Non-pigmented ciliary epithelial cell (primary cell): ENCODE data around the gene CDKN1C.

ENCODE experiments used
- DNase-seq: peaks from one replicate; pipeline ENCODE4 v3.0.0-alpha.2; 2010; ENCODE audit warnings: low read depth

CDKN1C gene

DNA sequence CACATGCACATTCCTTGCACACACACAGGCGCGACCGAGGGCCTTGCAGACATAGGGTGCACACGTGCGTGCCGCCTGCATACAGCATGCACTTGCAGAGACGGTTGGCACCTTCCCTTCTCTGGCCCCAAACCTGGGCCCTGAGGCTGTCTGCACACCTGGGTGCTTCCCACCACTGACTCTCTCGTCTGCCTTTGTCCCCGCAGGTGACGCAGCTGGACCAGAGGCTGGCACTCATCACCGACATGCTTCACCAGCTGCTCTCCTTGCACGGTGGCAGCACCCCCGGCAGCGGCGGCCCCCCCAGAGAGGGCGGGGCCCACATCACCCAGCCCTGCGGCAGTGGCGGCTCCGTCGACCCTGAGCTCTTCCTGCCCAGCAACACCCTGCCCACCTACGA, 38.0 kb downstream of the CDKN1C start:
- no peak for DNase-seq

DNA sequence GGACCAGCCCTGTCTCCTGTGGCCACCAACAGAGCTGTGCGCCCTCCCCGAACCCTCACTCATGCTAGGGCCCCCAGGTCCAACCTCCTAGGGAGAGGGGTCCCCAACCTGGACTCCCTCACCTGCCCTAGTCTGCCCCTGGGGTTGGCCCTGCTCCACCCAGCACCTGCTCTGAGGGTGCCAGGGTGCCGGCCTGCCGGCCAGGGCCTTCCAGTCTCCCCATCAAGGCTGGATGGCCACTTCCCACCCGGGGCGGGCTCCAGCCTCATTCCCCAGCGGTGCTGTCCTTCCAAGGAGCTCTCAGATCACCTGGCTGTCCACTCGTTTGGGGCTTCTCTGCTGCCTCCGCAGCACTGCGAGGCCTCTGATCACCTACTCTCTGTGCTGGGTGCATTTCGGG, 39.1 kb downstream of the CDKN1C start:
- no peak for DNase-seq

DNA sequence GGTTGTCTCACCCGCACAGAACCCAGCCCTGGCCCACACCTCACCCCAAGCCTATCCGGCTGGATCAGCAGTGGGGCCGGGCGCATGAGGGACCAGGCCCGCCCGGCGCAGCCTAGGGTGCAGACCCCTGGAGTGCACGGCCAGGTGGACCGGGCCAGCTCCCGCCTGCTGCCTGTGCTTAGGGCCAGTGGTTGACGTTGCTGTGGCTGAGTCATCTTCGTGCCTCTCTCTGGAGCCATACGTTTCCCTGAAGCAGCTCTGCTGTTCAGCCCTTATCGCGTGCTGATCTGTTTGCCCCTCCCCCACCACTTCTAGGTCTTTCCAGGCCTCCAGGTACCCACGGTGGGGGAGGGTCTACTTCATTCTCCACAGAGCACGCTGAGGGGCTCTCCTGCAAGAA, 39.5 kb downstream of the CDKN1C start:
- no peak for DNase-seq

DNA sequence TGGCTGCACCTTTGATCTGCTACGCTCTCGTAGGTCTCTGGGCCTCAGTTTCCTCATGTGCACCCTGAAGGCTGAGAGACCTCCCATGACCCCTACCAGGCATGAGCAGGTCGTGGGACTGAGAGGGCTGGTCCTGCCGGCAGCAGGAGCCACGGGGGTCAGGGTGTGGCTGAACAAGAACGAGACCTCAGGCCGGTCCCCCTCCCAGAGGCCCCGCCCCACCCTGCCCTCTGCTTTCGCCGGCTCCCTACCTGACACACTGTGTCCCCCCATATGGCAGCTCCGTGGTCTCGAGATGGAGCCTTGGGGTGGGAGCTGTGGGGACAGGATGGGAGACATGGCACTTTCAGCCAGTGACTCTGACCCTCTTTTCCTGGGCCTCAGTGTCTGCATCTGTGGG, 40.6 kb downstream of the CDKN1C start:
- DNase-seq: no peak

DNA sequence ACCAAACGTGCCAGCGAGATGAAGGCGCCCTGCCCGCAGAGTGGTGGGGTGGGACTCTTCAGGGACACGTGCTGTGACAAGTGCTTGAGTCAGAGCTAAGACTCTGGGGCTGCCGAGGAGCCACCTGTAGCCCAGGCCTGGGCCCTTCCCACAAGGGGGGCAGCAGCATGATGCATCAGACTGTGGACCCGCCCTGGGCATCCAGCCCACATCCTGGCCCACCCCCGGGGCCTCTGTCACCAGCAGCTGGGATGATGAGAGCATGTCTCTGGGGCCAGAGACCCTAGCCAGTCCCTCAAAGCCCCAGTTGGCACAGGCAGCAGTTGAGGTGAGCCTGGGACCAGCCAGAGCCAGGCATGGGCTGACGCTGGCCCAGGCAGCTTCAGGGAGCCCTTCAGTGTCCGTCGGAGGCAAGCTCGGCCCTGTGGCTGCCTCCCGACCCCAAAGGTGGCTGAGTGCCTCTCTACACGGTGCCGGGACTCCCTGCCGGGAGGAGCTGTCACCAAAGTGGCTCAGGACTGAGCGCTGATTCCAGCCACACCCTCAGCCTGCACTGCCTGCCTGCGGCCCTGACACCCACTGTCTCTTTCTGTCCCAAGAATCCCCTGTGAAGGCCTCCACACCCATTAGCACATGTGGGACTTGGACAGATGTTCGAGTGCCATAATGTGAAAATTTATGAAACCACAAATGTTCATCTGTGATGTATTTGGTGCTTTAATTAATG, 41.3 kb downstream of the CDKN1C start:
- DNase-seq: no peak

DNA sequence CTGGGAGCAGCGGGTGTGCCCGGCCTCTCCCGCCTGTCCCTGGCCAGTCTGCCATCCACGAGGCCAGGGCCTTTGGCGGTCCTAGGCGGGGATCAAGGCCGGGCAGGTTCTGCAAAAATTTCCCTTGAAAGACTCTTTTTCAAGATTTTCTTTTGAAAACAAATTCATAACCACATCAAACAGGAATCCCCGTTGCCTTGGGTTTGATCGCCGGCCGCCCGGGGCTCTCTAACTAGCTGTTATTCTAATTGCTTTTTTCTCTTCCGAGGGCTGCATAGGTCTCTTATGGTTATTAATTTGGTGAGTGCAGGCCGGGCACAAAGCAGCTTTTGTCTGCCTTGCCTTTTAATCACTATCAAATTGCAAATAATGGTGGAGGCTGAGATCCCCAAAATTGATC, 42.0 kb downstream of the CDKN1C start:
- no peak for DNase-seq

DNA sequence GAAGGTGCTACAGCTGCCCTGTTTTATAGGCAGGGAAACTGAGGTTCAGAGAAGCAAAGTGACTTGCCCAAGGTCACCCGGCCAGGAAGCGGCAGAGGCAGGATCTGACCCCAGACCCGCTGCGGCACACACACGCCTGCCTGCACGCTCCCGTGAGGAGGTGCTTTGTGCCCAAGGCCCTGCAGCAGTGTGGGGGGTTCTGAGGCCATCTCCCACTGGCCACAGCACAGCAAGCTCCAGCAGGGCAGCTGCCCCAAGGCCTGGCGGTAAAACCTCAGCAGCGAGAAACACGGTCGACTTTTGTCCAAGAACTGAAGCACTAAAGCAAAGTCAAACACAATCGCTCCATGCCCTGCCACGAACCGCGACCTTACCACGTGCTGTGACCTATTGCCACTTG, 42.7 kb downstream of the CDKN1C start:
- DNase-seq: no peak

DNA sequence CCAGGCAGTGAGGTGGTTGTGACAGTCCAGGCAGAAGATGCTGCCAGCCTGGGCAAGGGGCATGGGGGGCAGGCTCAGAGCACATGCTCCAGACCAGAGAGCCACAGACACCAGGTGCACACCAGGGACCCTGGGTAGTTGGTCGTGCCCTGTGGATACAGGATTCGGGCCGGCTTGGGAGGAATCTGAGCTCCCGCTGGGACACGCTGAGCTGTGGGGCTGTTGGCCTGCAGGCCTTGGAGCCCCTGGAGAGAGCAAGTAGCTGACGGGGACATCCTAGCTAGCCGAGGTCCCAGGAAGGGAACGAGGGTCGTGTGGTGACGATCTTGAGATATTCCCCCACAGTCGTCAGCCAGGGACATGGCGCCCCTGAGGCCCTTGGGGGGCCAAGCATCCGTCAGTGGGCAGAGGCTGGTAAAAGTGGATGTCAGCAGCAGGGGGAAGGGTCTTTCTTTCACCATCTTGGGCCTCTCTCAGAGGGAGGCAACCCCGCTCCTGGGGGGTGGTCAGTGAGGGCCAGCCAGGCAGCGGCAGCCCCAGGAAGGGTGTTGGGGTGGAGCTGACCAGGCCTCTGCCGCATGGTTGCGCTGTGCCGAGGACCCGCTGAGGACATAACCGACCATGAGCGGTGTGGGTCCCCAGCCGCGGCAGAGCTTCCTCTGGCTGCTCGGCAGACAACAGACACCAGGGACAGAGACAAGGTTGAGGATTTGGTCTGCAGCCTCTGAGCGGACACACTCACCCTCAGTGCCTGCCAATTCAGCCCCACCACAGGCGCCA, 44.0 kb downstream of the CDKN1C start:
- no peak for DNase-seq

DNA sequence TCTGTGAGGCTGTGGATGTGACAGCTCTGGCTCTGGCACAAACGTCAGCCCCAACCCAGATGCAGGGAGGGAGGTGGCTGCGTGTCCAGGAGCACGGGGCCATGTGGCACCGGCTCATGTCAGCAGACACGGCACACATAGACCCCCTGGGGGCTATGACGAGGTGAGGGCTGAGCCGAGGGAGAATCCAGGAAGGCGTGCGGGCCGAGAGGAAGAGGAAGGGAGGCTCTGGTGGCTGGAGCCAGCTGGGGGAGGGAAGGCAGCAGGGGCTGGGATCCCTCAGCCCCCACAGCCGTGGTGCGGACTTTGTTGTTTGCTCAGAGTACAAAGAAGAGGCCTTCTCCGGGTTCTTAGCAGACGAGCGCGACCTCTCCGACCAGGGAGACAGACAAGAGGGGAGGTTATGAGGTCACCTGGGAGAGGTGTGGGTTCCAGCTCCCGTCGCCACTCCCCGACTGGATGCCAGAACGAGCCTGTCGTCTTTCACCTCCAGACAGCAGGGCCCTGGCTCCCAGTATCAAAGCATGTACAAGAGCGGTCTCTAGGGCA, 46.1 kb downstream of the CDKN1C start:
- no peak for DNase-seq

DNA sequence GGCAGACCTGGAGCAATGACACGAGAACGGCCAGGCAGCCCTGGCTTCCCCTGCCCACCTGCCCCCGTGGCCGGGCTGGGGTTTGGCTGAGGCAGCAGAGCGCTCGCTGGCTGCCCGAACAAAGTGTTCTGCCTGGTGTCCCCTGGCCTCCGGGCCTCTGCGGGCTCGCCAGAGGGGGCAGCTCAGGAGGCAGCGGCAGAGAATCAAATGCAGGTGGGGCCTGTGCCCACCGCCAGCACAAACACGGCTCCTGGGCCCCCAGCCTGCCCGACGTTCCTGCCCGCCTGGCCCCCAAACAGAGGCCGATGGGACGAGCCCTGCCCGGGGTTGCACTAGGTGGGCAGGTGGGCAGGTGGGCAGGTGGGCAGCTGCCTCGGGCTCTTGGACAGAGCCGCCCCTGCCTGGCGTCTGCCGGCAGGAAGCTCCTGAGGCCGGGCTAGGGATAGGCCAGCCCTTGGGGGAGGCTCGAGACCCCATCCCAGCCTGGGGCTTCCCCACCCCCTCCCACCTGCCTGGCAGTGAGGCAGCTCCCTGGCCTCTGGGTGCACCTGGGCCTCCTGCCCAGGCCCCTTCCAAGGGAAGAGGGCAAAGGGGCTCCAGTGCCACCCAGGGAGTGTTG, 46.8 kb downstream of the CDKN1C start:
- DNase-seq: no peak

DNA sequence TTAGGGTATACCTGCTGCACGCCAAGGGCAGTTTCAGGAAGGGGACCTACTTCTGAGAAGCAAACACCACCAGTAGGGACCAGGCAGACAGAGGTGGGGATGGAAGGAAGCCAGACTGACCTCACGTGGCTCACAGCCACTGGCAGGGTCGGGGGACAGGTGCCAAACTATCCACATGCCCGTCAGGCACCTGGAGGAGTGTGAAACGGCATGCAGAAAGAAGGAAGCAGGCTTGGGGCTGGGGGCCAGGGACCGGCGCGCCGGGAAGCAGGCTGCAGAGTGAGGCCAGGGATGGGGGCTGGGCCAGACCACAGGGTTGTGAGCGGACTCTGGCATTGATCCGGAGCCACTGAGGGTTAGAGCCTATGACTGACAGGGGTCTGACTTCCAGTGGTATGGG, 47.5 kb downstream of the CDKN1C start:
- DNase-seq: no peak

DNA sequence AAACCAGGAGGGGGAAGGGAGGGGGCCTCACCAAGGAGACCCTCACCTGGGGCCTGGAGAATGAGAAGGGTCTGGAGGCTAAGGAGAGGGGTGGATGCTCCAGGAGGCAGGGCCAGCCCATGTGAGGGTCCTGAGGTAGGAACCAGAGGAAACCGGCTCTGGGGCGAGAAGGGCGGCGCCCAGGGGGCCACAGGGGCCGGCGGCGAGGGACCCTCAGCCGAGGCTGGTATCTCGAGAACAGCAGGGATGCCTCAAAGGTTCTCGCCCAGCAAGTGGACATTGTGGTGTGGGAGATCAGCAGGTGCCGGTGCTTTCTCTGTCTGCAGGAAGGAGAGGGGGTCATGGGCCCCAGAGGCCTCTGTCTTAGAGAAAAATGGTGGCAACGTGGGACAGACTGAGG, 47.9 kb downstream of the CDKN1C start:
- no peak for DNase-seq

DNA sequence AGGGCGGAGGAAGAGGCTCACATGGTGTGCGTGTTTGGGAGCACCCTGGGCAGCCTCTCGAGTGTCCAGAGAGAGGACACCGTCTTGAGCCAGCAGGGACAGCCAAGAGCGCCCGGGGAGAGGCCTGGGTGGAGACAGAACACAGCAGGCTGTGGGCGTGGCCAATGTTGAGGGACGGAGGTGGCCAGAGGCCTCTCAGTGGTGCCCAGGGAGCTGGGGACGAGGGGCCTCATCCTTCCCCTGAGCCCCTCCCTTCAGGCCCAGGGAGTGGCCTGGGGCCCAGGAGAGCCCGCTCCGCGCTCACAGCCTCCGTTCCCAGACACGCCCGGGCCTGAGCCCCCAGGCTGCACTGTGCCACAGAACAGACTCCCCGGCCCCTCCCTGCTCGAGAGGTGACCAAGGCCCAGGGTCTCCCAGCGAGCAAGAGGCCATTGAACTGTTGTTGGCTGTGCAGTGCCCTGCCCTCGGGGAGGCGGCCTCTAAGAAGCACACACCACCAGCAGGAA, 48.4 kb downstream of the CDKN1C start:
- DNase-seq: no peak

DNA sequence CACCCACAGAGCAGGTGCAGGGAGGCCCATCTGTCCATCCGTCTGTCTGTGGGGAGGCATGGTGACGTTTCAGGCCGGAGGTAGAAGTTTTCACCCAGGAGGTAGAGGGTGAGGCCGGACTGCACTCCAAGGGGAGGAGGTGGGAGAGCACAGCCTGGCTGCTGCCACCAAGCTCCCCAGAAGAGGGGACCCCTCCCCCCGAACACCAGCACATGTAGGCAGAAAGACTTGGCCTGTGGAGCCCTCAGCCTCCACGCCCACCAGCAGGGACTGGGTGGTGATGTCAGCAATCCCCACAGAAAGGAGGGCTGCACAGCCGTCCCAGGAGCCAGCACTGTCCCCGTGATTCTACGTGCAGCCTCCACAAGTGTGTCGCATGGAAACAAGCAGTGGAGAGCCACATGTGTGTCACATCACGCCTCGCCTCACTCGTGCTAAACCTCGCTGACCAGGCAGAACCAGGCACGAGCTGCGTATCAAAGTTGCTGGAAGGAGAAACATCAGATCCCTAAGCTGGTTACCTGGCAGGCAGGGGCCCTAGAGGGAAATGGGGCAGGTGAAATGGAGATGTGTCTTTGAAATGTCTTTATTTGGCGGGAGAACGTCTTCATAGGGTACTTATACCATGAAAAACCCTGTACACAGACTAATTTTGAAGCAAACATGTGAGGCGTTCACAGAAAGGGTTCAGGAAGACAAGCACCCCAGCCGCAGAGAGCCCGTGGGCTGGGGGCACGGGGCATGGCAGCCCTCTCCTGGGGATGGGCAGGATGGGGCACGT, 49.1 kb downstream of the CDKN1C start:
- DNase-seq: no peak

DNA sequence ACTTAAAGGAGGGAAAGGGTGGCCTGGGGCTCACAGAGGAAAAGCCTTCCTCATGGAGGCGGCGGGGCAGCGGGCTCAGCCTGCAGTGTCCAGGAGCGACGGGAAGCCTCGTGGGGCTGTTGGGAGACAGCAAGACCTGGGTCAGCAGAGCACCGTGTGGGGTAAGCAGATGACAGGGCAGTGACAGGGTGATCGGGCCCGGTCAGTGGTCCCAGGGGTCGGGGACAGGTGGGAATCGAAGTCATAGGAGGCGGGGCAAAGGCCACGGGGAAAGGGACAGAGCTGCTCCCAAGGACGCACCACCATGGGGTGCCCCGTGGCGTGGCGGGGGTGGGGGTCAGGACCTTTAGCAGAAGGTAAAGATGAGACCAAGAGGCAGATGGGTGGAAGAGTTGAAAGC, 49.8 kb downstream of the CDKN1C start:
- DNase-seq: no peak

DNA sequence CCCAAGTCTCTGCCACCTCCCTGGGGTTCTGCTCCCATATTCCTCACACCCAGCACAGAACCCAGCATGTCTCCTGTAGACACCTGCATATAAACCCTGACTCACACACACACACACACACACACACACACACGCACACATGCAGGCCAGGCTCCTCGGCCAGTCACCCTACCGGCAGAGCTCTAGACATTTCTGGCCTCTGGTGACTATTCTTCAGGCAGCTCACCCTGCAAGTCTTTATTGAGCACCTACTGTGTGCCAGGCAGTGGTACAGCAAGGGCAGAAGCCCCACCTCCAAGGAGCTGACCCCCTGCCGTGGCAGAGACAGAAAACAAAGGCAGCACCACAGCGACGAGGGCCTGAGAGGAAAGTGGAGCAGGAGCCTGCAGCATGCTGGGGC, 50.3 kb downstream of the CDKN1C start:
- DNase-seq: no peak

DNA sequence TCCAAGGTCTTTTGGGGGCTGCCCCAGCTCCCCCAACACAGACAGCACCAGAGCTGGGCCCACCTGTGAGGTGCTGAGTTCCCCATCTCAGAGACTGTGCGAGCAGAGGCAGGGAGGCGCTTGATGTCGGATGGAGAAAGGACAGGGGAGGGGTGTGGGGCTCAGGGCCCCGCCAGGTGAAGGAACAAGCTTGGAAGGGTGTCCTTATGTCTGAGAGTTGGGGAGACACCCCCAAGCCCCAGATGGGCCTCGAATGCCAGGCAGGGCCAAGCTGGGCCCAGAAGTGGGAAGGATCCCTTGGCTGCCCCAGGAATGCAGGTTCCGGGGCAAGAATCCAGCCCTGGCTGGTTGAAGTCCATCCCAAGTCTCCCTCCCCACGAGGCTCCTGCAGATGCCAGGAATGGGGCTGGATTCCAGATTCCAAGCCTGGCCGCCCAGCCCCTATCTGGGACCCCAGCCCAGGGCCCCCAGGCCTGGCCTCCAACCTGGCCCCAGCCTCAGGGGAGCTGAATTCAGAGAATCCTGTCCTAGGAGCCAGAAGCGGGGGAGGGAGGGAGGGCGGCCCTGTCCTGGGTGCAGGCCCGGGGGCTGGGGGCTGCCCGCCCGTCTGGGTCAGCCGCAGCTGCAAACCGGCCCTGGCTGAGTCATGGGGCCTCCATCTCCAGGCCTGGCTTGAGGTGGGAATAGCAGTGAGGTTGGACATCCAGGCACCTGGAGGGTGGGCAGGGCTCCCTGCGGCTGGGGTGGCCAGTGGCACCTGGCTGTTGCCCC, 50.9 kb downstream of the CDKN1C start:
- DNase-seq: no peak

DNA sequence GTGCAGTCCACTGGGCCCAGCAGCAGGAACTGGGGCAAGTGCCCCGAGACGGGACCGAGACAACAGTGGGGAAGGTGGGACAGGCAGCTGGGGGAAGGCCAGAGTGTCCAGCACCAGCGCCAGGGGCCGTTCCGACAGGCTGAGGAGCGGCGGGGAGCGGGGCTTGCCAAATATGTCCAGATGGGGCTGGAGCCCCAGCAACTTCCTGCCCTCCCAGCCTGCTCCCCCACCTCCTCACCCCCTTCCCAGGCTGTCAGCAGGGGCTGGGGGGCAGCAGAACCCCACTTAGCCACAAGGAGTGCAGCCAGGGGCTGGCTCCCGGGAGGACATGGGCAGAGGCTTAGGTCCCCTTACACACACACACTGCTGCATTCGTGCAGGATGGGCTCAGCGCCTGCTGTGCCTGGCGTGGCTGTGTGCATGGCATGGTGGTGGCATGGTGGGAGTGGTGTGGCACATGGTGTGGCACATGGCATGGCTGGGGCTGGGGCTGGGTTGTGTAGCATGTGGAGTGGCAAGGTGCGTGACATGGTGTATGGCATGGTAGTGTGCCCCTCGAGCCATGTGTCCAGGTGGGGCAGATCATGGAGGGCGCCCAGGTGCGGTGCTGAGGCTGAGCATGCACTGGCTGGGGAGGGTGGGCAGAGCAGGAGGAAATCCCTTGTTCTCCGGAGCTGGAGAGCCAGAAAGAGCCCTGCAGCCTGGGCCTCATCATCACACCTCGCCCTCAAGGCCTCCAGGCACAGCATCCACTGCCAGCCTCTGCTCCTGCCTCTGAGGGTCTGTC, 51.7 kb downstream of the CDKN1C start:
- DNase-seq: no peak
